Keratinocyte (primary cell): ENCODE measurements around the gene UGT2A2. TPM values are rescaled to one million over a fixed set of nuclear protein-coding genes. Genes with fewer than 3 reads are reported as not detected.

Experiments used
- DNase-seq: peaks from one replicate; pipeline ENCODE4 v3.0.0-alpha.2; 2011; ENCODE audit warnings: low read depth, missing footprints, low spot score
- FAIRE-seq: peaks from 2 replicates; lab custom pipeline; 2011; peaks lifted over from hg19 to GRCh38; lab: Jason Lieb, UNC
- H2AFZ ChIP-seq: 2 replicates; pipeline ENCODE4 v1.6.0; 2012; ENCODE audit warnings: low read length, control low read depth, inconsistent platforms; ENCODE audit not compliant: control insufficient read depth
- H3K27ac ChIP-seq: 2 replicates; pipeline ENCODE4 v1.5.1; 2011; ENCODE audit warnings: low read length; ENCODE audit not compliant: control insufficient read depth, insufficient read depth
- H3K27me3 ChIP-seq: 3 replicates; pipeline ENCODE4 v1.6.0; 2011; ENCODE audit warnings: low read length; ENCODE audit not compliant: control insufficient read depth, insufficient read depth; ENCODE audit errors: extremely low read depth
- H3K36me3 ChIP-seq, 2 experiments: 2 replicates in 1 of 2; 3 replicates in 1 of 2; pipeline ENCODE4 v1.5.1; 2011; ENCODE audit warnings: low read length in 2 of 2, mild to moderate bottlenecking in 1 of 2; ENCODE audit not compliant: control insufficient read depth in 2 of 2, insufficient read depth in 2 of 2; ENCODE audit errors: extremely low read depth in 1 of 2
- H3K4me1 ChIP-seq: 3 replicates; pipeline ENCODE4 v1.5.1; 2011; ENCODE audit warnings: low read length; ENCODE audit not compliant: control insufficient read depth, insufficient read depth; ENCODE audit errors: extremely low read depth
- H3K4me2 ChIP-seq: 3 replicates; pipeline ENCODE4 v1.6.0; 2011; ENCODE audit warnings: low read depth, low read length; ENCODE audit not compliant: control insufficient read depth, insufficient read depth; ENCODE audit errors: extremely low read depth
- H3K4me3 ChIP-seq, 3 experiments: fragments of 200-600 bp in 1 of 3; sonication (generic) in 1 of 3; 2 replicates in 2 of 3; 3 replicates in 1 of 3; pipeline ENCODE4 v1.5.1; 2011 to 2016; ENCODE audit warnings: low read length in 3 of 3, mild to moderate bottlenecking in 3 of 3, control low read depth in 2 of 3, inconsistent platforms in 1 of 3, low read depth in 1 of 3, mixed read lengths in 1 of 3, mixed run types in 1 of 3, moderate library complexity in 1 of 3; ENCODE audit not compliant: control insufficient read depth in 2 of 3, insufficient read depth in 2 of 3; ENCODE audit errors: extremely low read depth in 1 of 3
- H3K79me2 ChIP-seq: 2 replicates; pipeline ENCODE4 v1.6.0; 2012; ENCODE audit warnings: low read length; ENCODE audit not compliant: control insufficient read depth, insufficient read depth
- H3K9ac ChIP-seq: 3 replicates; pipeline ENCODE4 v1.6.0; 2011; ENCODE audit warnings: low read length; ENCODE audit not compliant: control insufficient read depth, insufficient read depth; ENCODE audit errors: extremely low read depth
- H3K9me1 ChIP-seq: 3 replicates; pipeline ENCODE4 v1.6.0; 2011; ENCODE audit warnings: low read length; ENCODE audit not compliant: control insufficient read depth, insufficient read depth; ENCODE audit errors: extremely low read depth
- H3K9me3 ChIP-seq: 2 replicates; pipeline ENCODE4 v1.5.1; 2012; ENCODE audit warnings: low read depth, low read length; ENCODE audit not compliant: control insufficient read depth
- H4K20me1 ChIP-seq: 3 replicates; pipeline ENCODE4 v1.6.0; 2011; ENCODE audit warnings: low read length; ENCODE audit not compliant: control insufficient read depth, insufficient read depth; ENCODE audit errors: extremely low read depth
- EZH2 ChIP-seq: IDR thresholded peaks from one replicate; pipeline ENCODE4 v1.6.1; 2012; ENCODE audit warnings: inconsistent platforms, mild to moderate bottlenecking, low read length, moderate library complexity
- dilution Hi-C: fragments of 300-500 bp; cut with MboI; formaldehyde crosslinking; loops from one replicate; pipeline ENCODE4 v1.7.0; 2020; ENCODE audit warnings: low sequenced_read_pairs; ENCODE audit not compliant: extremely low pct_ligation_motif_present
- polyA plus RNA-seq, 5 experiments: library from polyadenylated mRNA; depleted of rRNA in 3 of 5; stranded (reverse) in 3 of 5; stranded (forward) in 1 of 5; unstranded in 1 of 5; fragments of >200 nt; gene quantifications; 1 replicate in 1 of 5; 2 replicates in 3 of 5; 3 replicates in 1 of 5; pipeline versions ENCODE4 v1.2.1 to v1.2.3, GENCODE V29; 2011 to 2012; ENCODE audit warnings: missing spikeins in 2 of 5, low read depth in 1 of 5, low replicate concordance in 1 of 5
- TF ChIP-seq, protein P1 (sequence below), 3 experiments: IDR thresholded peaks in 1 of 3; conservative IDR thresholded peaks in 1 of 3; optimal IDR thresholded peaks in 1 of 3; 2 replicates in 2 of 3; 3 replicates in 1 of 3; pipeline versions ENCODE3 to v1.5.1; 2011; ENCODE audit warnings: low read length in 3 of 3, mild to moderate bottlenecking in 3 of 3, moderate library complexity in 2 of 3, control low read depth in 1 of 3, inconsistent platforms in 1 of 3; ENCODE audit not compliant: insufficient read depth in 2 of 3; ENCODE audit errors: extremely low read depth in 1 of 3

Gene UGT2A2
- polyA plus RNA-seq, 1 donor (not counting 4 experiments of a cell fraction or from before 2014, with no cell fraction given), result not detected

DNA sequence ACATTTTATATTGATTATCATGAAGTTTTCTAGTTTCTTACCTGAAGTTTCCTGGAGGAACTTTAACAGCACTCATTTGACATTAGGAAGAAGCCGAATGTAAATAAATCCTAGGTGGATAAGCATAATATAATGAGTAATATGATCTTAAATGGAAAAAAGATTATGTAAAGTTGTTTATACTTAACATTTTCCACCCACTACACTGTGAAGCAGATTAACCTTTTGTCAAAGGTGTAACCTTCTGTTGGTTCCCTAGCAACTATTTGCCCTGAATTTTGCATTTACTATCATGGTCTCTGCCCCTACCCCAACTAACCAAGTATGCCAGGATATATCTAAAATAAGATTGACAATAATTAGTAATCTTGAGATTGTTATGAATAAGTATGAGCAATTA lies 13.7 kb upstream of the UGT2A2 start, which contains the start of gene UGT2A1:
Gene UGT2A1, minus strand, starts transcription at position 101 of the 400 bp plus-strand sequence. CDS start 5,603 bp downstream, outside the sequence.
- no peak within 1 kb of the TSS for H3K4me2 ChIP-seq
- FAIRE-seq, result no peak
- H3K9me1 ChIP-seq, result no peaks in the 10 kb centered on the region
- no peaks in the 10 kb centered on the region for H3K36me3 ChIP-seq
- H3K4me3 ChIP-seq, result no peak within 1 kb of the TSS
- TF ChIP-seq EZH2, result no peak
- TF ChIP-seq, protein P1, sequence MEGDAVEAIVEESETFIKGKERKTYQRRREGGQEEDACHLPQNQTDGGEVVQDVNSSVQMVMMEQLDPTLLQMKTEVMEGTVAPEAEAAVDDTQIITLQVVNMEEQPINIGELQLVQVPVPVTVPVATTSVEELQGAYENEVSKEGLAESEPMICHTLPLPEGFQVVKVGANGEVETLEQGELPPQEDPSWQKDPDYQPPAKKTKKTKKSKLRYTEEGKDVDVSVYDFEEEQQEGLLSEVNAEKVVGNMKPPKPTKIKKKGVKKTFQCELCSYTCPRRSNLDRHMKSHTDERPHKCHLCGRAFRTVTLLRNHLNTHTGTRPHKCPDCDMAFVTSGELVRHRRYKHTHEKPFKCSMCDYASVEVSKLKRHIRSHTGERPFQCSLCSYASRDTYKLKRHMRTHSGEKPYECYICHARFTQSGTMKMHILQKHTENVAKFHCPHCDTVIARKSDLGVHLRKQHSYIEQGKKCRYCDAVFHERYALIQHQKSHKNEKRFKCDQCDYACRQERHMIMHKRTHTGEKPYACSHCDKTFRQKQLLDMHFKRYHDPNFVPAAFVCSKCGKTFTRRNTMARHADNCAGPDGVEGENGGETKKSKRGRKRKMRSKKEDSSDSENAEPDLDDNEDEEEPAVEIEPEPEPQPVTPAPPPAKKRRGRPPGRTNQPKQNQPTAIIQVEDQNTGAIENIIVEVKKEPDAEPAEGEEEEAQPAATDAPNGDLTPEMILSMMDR (optimal IDR thresholded peaks at IDR 0.05 in 1 of 3, IDR thresholded peaks at IDR 0.05 in 1 of 3, conservative IDR thresholded peaks at IDR 0.05 in 1 of 3; ENCODE audit: extremely low read depth in 1 of 3, insufficient read depth in 2 of 3, low read length in 3 of 3), result no peak
- peaks cover 8% of the 10 kb centered on the region for H3K4me1 ChIP-seq
- dilution Hi-C loops, result no loop called here
- H3K27me3 ChIP-seq, result no peaks in the 10 kb centered on the region
- no peak within 1 kb of the TSS for H2AFZ ChIP-seq
- no peaks in the 10 kb centered on the region for H3K79me2 ChIP-seq
- H4K20me1 ChIP-seq, result no peaks in the 10 kb centered on the region
- H3K9ac ChIP-seq, result no peak within 1 kb of the TSS
- H3K9me3 ChIP-seq, result no peaks in the 10 kb centered on the region
- H3K27ac ChIP-seq, result no peak within 1 kb of the TSS
- no peak for DNase-seq

DNA sequence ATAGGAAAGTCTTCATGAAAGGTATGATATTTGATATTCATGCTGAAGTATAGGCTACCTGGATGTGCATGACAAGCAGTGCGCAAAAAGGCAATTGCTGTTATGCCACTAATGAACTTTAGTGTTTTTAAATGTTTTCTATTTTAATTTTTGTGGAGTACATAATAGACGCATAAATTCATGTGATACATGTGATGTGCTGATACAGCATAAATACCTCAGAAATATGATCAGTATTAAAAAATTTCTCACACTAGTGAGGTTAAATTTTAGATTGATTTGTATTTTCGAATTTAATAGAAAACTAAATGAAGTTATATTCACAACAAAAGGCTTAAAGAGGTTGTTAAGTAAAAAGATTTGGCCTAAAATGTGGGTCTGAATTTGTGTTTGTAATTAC lies 11.4 kb upstream of the UGT2A2 start:
- dilution Hi-C loops, result no loop called here

More for the DNA sequence above, 11.4 kb upstream of the UGT2A2 start:
- no peaks in the 10 kb centered on the region for H3K9me3 ChIP-seq
- no peak overlapping the region for H3K4me2 ChIP-seq
- H2AFZ ChIP-seq, result no peak overlapping the region
- no peak for FAIRE-seq
- no peak for DNase-seq
- H3K9ac ChIP-seq, result no peak overlapping the region
- H3K79me2 ChIP-seq, result no peaks in the 10 kb centered on the region
- TF ChIP-seq, protein P1 (optimal IDR thresholded peaks at IDR 0.05 in 1 of 3, IDR thresholded peaks at IDR 0.05 in 1 of 3, conservative IDR thresholded peaks at IDR 0.05 in 1 of 3; ENCODE audit: extremely low read depth in 1 of 3, insufficient read depth in 2 of 3, low read length in 3 of 3), result no peak
- H3K9me1 ChIP-seq, result no peaks in the 10 kb centered on the region
- no peak overlapping the region for H3K4me3 ChIP-seq
- H4K20me1 ChIP-seq, result no peaks in the 10 kb centered on the region
- no peaks in the 10 kb centered on the region for H3K36me3 ChIP-seq
- no peak overlapping the region for H3K27ac ChIP-seq
- H3K4me1 ChIP-seq, result peaks cover 8% of the 10 kb centered on the region
- H3K27me3 ChIP-seq, result no peaks in the 10 kb centered on the region
